ENCODE data around the gene C1GALT1. TPM values are rescaled to one million over a fixed set of nuclear protein-coding genes. Genes with fewer than 3 reads are reported as not detected.

C1GALT1 gene
- total RNA-seq, 1 donor: 137 TPM

GRCh38 chr7:7173956-7174632 is 8.2 kb upstream of the C1GALT1 start:
- H3K4me2 ChIP-seq (ENCODE audit: insufficient read depth, low read length): no peak overlapping the region
- TF ChIP-seq CTCF (IDR thresholded peaks at IDR 0.05; ENCODE audit: extremely low read depth, low read depth, low read length): no peak
- no peak overlapping the region for H2AFZ ChIP-seq (ENCODE audit: low read length)
- no peaks in the 10 kb centered on the region for H3K27me3 ChIP-seq (ENCODE audit: insufficient read depth, low read length)
- H4K20me1 ChIP-seq (ENCODE audit: insufficient read depth, low read length): no peaks in the 10 kb centered on the region
- H3K79me2 ChIP-seq (ENCODE audit: insufficient read depth, low read length): peaks cover 44% of the 10 kb centered on the region
- no peak for DNase-seq (ENCODE audit: insufficient read length, low spot score, missing footprints)
- H3K27ac ChIP-seq (ENCODE audit: low read depth, low read length): no peak overlapping the region
- peaks cover 8% of the 10 kb centered on the region for H3K9me3 ChIP-seq (ENCODE audit: low read depth, low read length)
- peaks cover 6% of the 10 kb centered on the region for H3K36me3 ChIP-seq (ENCODE audit: insufficient read depth, low read length)
- H3K4me3 ChIP-seq (ENCODE audit: insufficient read depth, low read length): no peak overlapping the region
- H3K4me1 ChIP-seq (ENCODE audit: insufficient read depth, low read length): peaks cover 26% of the 10 kb centered on the region

- no peak for TF ChIP-seq CTCF (IDR thresholded peaks at IDR 0.05; ENCODE audit: extremely low read depth, low read depth, low read length)
- Histone ChIP-seq H3K27ac (ENCODE audit: low read depth, low read length) (no peak overlapping the region), H3K4me1 (ENCODE audit: insufficient read depth, low read length) (peaks cover 26% of the 10 kb centered on the region), H4K20me1 (ENCODE audit: insufficient read depth, low read length) (no peaks in the 10 kb centered on the region), H3K36me3 (ENCODE audit: insufficient read depth, low read length) (peaks cover 6% of the 10 kb centered on the region), H2AFZ (ENCODE audit: low read length) (no peak overlapping the region), H3K4me2 (ENCODE audit: insufficient read depth, low read length) (no peak overlapping the region), H3K9me3 (ENCODE audit: low read depth, low read length) (peaks cover 8% of the 10 kb centered on the region), H3K4me3 (ENCODE audit: insufficient read depth, low read length) (no peak overlapping the region), H3K79me2 (ENCODE audit: insufficient read depth, low read length) (peaks cover 47% of the 10 kb centered on the region), H3K27me3 (ENCODE audit: insufficient read depth, low read length) (no peaks in the 10 kb centered on the region)
- no peak for DNase-seq (ENCODE audit: insufficient read length, low spot score, missing footprints)
Observed at GRCh38 chr7:7175075-7175695, 7.2 kb upstream of the C1GALT1 start.

GRCh38 chr7:7176406-7177043 is 5.8 kb upstream of the C1GALT1 start:
- no peak for TF ChIP-seq CTCF (IDR thresholded peaks at IDR 0.05; ENCODE audit: extremely low read depth, low read depth, low read length)
- Histone ChIP-seq H4K20me1 (ENCODE audit: insufficient read depth, low read length) (no peaks in the 10 kb centered on the region), H3K27me3 (ENCODE audit: insufficient read depth, low read length) (no peaks in the 10 kb centered on the region), H3K9me3 (ENCODE audit: low read depth, low read length) (peaks cover 8% of the 10 kb centered on the region), H3K4me2 (ENCODE audit: insufficient read depth, low read length) (peak overlapping the region; percentile 61), H3K4me1 (ENCODE audit: insufficient read depth, low read length) (peaks cover 33% of the 10 kb centered on the region), H2AFZ (ENCODE audit: low read length) (peak overlapping the region; percentile 49), H3K4me3 (ENCODE audit: insufficient read depth, low read length) (no peak overlapping the region), H3K36me3 (ENCODE audit: insufficient read depth, low read length) (peaks cover 6% of the 10 kb centered on the region), H3K79me2 (ENCODE audit: insufficient read depth, low read length) (peaks cover 52% of the 10 kb centered on the region), H3K27ac (ENCODE audit: low read depth, low read length) (peak overlapping the region; percentile 91)
- peak; percentile 73 for DNase-seq (ENCODE audit: insufficient read length, low spot score, missing footprints)

- H3K4me2 ChIP-seq (ENCODE audit: insufficient read depth, low read length): peak overlapping the region; percentile 61
- H4K20me1 ChIP-seq (ENCODE audit: insufficient read depth, low read length): no peaks in the 10 kb centered on the region
- peaks cover 8% of the 10 kb centered on the region for H3K9me3 ChIP-seq (ENCODE audit: low read depth, low read length)
- no peak overlapping the region for H3K4me3 ChIP-seq (ENCODE audit: insufficient read depth, low read length)
- H3K27ac ChIP-seq (ENCODE audit: low read depth, low read length): peak overlapping the region; percentile 91
- H3K27me3 ChIP-seq (ENCODE audit: insufficient read depth, low read length): no peaks in the 10 kb centered on the region
- peaks cover 53% of the 10 kb centered on the region for H3K79me2 ChIP-seq (ENCODE audit: insufficient read depth, low read length)
- TF ChIP-seq CTCF (IDR thresholded peaks at IDR 0.05; ENCODE audit: extremely low read depth, low read depth, low read length): no peak
- H3K4me1 ChIP-seq (ENCODE audit: insufficient read depth, low read length): peaks cover 35% of the 10 kb centered on the region
- peak; percentile 32 for DNase-seq (ENCODE audit: insufficient read length, low spot score, missing footprints)
- H2AFZ ChIP-seq (ENCODE audit: low read length): peak overlapping the region; percentile 49
- H3K36me3 ChIP-seq (ENCODE audit: insufficient read depth, low read length): peaks cover 6% of the 10 kb centered on the region
Observed at GRCh38 chr7:7177044-7177517, 5.3 kb upstream of the C1GALT1 start.
